HG02678 (cell line): ENCODE measurements around the gene WDR74.
"Not testable (repeated sequence)": the region's sequence is repeated elsewhere in the genome, so short reads cannot be mapped to it uniquely, and the experiment has no call there.

Experiments used
- ATAC-seq: cut with Tn5 transposase; IDR thresholded peaks from one replicate; pipeline ENCODE4 v1.9.1; 2021; ENCODE audit warnings: mild to moderate bottlenecking, moderate library complexity; ENCODE audit not compliant: unreplicated experiment

WDR74 gene

DNA sequence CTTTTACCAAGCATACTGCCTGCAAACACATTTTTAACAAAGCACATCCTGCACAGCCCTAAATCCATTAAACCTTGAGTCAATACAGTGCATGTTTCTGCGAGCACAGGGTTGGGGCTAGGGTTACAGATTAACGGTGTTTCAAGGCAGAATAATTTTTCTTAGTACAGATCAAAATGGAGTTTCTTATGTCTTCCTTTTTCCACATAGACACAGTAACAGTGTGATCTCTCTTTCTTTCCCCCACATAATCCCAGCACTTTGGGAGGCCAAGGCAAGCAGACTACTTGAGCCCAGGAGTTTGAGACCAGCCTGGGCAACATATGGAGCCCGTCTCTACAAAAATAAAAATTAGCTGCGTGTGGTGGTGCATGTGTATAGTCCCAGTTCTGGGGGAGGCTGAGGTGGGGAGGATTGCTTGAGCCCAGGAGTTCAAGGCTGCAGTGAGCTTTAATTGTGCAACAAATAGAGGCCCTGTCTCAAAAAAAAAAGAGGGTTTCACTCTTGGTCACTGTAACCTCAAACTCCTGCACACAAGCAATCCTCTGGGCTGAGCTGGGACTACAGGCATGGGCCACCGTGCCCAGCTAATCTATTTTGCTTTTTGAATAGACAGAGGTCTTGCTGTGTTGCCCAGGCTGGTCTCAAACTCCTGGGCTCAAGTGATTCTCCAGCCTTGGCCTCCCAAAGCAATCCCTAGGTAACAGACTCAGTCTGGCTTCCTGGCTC is 21.6 kb upstream of the WDR74 start:
- no peak for ATAC-seq

DNA sequence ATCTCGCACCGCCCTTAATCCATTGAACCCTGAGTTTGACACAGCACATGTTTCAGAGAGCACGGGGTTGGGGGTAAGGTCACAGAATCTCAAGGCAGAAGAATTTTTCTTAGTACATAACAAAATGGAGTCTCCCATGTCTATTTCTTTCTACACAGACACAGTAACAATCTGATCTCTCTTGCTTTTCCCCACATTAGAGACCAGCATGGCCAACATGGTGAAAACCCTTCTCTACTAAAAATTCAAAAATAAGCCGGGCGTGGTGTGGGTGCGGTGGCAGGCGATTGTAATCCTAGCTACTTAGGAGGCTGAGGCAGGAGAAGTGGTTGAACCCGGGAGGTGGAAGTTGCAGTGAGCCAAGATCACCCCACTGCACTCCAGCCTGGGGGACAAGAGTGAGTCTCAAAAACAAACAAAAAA is 19.9 kb upstream of the WDR74 start:
- ATAC-seq = not testable (repeated sequence)

DNA sequence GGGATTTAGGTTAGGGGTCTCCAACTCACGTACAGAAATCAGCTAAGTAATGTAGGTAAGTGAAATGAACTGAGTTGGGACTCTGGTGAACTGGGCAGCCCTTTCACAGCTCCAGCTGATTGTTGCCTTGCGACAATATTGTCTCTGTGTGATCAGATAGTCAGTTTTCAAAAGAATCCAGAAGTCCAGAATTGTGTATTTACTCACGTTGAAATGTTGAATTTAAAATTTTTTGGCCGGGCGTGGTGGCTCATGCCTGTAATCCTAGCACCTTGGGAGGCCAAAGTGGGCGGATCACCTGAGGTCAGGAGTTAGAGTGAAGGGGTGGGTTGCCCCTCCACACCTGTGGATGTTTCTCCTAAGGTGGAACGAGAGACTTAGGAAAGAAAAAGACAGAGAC is 18.8 kb upstream of the WDR74 start:
- ATAC-seq = no peak

DNA sequence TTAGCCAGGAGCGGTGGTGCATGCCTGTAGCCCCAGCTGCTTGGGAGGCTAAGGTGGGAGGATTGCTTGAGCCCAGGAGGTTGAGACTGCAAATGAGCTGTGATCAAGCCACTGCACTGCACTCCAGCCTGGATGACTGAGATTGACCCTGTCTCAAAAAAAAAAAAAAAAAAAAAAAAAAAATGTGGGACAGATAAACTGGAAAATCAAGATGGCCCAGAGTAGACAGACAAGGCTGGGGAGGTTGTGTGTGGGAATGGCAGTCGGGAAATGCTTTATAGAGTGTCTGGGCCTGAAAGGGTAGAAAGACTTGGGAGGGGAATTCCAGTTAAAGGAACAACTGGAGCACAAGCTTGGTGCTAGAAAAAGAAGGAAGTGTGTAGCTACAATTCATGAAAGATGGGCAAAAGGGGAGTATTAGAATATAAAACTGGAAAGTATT is 18.2 kb upstream of the WDR74 start:
- ATAC-seq = no peak

DNA sequence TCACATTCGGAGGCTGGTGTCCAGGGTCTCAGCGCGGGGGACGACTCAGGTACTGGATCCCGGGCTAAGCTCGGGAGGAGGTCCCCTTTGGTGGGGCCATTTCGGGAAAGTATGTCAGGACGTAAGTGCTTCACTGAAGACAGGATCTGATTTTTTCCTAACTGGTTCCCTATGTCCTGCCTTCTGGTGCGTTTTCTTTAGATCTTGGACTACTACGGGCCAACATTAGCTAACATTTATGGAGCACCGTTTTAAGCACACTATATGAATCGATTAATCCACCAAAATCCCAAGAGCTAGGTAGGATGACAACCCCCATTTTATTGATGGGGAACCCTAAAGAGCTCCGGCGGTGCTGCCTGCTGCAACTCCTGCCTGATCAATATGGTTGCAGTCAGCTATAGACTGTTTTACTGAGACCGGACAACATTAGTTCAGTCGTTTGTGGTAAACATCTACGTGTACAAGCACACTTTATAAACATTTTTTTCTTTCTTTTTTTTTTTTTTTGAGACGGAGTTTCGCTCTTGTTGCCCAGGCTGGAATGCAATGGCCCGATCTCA is 17.0 kb upstream of the WDR74 start:
- no peak for ATAC-seq

DNA sequence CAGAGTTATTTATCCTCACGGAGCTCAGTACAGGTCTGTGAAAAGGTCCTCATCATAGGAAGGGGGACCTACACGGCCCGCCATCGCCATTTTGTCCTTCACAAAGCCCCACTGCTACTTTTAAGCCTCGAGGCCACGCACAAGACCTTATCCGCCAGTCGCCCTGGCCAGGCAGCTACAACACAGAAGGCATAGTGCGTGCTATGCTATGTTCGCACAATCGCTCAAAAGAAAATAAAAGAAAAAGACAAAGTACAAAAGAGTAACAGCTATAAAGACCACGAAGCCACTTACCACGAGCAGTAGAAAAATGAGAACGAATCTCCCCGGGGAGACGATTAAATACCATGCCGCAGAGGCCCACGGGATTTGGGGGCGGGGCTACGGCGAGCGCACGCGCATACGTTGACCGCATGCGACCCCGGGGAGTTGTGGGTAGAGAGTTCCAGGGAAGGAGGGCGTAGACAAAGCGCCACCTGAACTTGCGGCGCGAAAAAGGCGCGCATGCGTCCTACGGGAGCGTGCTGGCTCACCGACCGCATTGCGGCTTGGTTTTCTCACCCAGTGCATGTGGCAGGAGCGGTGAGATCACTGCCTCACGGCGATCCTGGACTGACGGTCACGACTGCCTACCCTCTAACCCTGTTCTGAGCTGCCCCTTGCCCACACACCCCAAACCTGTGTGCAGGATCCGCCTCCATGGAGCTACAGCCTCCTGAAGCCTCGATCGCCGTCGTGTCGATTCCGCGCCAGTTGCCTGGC is 16.4 kb upstream of the WDR74 start:
- peak; percentile 88 for ATAC-seq

DNA sequence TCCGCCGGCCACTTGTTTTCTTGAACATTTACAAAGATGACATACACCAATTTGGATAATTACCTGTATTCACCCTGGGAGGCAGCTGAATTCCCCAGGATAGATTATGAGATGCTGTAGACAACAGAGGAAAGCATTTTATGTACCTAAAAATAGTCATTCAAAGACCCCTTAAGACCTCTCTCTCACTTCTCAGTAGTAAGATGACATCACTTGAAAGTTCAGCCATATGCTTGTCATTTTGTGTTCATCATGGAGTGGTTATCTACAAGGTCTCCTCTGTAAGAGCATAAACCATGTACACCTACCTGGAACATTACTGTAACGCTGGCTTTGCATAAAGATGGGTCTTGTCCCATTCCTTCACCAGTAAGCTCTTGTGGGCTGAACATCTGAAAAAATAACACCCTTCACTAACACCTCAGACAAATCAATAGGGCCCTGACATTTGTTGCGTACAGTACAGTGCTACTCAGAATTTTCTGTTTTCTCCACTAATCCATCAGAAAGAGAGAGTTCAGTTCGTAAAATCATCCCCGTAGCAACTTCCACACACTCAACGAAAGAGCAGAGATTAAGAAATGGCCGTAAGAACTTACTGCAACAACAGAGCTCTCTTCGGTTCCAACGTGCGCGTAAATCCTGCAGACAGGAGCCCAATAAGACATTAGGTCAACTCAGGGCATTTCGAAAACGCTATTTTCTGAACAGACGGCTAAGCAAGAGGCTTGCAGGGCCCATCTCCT is 15.6 kb upstream of the WDR74 start:
- ATAC-seq = no peak

DNA sequence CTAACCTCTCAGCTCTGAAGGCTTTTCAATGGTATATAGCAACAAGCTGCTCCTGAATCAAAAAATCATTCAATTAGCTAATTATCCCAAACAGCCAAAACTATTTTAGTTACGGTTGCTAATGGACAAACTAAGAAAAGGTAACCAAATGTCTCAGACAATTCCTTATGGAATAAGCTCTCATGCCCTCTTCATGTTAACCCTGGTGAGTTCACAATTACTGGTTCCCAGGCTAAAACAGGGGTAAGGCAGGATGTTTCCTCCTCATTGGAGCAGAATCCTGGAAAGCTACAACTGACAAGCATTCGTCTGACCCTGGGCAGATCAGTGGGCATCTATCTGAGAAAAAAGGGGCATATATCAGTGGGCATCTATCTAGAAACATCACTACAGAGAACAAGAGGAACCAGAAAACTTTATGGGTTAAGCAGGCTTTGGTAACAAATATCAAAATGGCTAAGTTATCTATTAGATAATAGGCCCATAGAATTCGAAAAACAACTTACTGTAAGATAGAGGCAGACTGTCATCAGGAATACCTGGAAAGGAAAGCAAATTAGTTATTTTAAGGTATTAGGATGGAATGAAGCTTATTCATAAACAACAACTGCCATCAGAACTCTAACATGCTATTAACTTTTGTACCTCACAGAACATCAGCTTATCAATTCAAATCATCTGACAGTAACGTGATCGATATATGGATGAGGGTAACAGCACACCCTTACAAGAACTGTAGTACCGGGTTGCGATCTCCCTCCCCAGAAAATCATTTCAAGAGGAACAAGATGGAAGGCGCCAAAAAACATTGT is 14.8 kb upstream of the WDR74 start:
- ATAC-seq = no peak

DNA sequence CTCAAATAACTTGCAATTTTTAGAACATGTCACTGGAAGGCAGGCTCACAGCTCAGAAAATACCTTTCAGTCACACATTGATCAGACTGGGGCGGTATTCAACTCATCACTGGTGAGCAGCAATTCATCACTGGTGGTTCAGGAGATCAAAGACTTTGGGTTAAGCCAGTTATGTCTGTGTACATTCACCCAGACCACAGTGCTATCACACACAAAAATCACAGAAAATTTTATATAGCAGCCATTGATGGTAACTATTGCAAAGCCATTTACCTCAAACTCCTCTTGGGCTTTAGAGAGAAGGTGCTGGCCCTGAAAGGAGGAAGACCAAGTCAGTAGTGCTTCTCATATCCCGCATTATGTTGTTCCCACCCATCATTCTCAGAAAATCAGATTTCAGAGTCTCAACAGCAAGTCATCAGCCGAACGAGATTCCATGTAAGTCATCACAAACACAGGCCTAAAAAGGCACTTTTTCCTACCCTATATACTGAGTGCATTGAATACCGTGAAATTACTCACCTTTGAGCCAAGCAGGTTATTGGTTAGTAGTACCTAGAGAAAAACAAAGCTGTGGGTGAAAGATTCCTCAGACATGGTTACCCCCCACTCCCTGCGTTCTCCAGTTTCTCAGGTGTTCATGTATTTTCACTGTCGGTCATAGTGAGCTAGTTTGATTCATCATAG is 14.0 kb upstream of the WDR74 start:
- no peak for ATAC-seq

DNA sequence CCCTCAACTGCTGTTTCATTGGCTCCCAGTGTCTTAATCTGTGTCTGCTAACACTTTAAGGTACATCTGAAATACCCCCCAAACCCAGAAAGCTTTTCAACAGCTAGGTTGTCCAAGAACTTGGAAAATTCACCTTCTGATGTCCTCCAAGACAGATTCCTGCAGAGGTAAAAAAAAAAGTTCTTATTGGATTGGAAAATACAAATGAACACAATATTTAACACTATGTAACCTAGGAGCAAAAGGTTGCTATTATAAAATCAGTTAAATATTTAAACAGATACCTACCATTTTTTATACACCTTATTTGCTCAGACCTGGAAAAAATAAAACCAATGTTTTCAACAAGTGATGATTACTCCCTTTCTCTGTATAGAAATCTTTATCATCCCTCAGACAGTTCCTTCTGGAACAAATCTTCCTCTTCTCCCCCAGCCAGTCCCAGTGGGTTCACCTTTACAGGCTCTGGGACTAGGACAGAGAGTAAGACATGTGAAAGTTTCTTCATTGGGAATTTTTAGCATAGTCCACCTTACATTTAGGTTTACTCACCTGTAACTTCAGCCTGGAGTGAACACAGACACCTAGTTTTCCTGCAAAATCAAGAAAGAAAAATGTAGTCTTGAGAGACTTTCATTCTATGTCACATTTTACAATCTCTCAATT is 13.3 kb upstream of the WDR74 start:
- no peak for ATAC-seq

DNA sequence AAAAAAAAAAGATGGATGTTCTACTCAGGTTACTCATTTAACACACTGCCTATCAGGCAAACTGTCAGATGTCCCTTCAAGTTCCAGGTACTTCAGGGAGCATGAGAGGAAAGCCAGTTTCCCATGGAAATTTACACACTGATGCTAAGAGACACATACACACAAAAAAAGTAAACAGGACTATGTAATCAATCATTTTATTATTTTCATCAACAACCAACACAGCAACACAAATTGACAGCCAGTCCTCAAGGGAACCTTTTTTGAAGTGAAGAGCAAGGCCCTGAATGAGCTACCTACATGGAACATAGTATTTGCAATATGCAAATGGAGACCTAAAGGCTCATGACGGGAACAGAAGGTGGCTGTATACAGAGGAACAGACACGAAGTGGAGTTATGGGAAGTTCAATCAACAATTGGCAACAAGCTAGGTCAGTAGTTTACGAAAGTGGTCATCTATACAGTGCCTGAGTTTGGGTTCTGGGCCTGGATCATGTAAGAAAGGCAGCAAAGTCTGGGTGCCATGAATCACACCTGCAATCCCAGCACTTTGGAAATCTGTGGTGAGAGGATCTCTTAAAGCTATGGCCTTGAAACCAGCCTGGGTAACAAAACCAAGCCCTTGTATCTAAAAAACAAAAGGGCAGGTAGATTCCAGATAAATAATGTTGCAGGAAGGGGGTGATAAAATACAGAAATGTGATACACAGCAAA is 12.6 kb upstream of the WDR74 start:
- no peak for ATAC-seq

DNA sequence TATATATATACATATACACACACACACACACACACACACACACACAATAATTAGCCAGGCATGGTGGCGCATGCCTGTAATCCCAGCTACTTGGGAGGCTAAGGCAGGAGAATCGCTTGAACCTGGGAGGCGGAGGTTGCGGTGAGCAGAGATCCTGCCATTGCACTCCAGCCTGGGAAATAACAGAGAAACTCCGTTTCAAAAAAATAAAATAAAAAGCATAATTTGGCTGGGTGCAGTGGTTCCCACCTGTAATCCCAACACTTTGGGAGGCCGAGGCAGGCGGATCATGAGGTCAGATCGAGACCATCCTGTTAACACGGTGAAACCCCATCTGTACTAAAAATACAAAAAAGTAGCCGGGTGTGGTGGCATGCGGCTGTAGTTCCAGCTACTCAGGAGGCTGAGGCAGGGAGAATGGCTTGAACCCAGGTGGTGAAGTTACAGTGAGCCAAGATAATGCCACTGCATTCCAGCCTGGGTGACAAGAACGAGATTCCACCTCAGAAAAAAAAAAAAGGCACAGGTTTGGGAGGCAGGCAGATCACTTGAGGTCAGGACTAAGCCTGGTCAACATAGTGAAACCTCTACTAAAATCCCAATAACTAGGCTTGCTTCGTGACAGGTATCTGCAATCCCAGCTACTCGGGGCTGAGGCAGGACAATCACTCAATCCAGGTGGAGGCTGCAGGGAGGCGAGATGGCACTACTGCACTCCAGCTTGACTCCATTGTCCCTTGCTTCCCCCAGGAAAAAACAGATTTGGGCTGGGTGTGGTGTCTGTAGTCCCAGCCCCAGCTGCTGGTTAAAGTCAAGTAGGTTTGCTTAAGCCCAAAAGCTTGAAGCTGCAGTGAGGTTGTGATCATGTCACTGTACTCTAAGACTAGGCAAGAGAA is 11.8 kb upstream of the WDR74 start:
- ATAC-seq = no peak

DNA sequence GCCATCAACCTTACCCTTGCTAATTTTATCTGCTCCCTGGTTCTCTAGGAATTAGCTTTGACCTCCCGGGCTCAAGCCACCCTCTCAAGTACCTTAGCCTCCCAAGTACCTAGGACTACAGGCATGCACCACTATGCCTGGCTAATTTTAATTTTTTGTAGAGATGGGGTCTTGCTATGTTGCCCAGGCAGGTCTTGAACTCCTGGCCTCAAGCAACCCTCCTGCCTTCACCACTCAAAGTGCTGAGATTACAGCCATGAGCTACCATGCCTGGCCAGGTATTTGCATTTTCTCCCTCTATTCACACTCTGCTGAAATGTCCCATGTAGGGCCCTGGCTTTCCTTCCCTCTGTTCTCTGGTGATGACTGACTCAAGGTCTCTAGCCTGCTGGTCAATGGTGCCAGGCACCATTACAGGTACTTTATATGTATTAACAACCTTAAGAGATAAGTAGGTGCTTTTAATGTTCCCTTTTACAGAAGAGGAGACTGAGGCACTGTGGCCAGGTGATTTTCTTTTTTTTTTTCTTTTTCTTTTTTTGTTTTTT is 8.5 kb upstream of the WDR74 start:
- no peak for ATAC-seq

DNA sequence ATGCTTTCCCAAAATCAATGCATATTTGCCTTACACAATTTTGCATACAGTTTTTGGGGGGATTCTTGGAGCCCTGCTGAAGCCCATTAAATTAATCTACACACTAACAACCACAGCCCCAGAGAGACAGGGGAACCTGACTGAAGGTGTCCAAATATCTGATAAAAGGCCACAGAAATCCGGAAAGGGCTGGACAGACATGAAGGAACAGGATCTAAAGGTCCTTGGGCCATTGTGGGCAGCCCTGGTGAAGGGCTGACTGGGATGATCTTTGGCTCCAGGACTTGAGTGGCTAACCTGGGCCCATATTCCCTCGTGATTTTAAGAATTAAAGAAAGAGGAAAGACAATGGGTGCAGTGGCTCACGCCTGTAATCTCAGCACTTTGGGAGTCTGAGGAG is 6.8 kb upstream of the WDR74 start:
- ATAC-seq = no peak

DNA sequence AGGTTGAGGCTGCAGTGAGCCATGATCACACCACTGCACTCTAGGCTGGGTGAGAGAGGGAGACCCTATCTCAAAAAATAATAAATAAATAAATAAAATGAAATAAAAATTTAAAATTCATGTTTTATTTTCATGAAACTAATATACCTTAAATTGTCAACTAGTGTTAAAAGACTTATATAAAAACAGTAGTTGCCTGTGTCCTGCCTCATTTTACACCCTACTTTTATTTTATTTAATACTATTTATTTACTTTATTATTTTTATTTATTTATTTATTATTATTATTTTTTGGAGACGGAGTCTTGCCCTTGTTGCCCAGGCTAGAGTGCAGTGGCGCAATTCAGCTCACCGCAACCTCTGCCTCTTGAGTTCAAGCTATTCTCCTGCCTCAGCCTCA is 4.8 kb upstream of the WDR74 start:
- no peak for ATAC-seq

DNA sequence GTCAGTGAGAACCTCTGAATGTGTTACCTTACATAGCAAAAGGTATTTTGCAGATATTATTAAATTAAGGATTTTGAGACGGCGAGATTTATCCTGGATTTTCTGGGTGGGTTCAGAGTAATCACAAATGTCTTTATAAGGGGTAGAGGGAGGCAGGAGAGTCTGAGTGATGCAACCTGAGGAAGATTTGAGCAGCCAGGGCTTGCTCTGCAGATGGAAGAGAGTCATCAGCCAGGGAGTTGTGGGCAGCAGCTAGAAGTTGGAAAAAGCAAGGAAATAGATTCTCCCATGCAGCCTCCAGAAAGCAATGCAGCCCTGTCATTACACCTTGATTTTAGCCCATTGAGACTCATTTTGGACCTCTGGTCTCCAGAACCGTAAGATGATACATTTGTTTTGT is 4.1 kb upstream of the WDR74 start:
- no peak for ATAC-seq

DNA sequence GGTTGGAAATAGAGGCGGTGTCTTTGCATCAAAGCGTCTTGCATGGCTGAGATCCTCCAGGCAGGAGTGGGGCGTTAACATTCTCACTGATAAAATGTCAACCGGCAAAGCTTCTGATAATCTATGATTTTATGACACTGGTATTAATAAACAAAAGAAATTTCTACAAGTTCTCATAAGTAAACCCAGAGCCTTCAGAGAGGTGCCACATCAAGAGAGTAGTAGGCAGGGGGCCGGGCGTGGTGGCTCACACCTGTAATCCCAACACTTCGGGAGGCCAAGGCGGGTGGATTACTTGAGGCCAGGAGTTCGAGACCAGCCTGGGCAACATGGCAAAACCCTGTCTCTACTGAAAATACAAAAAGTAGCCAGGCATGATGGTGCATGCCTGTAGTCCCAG is 3.5 kb upstream of the WDR74 start:
- ATAC-seq = not testable (repeated sequence)
